HL-60 (cell line): ENCODE data around the gene BEND6.

Experiments used
- DNase-seq, 2 experiments: peaks; one replicate each; pipeline ENCODE4 v3.0.0-alpha.2; 2010 to 2020; ENCODE audit warnings: low read depth in 1 of 2, low spot score in 1 of 2
- H3K27ac ChIP-seq: fragments of 250-450 bp; sonication (Bioruptor Pico); replicated peaks from 2 replicates; pipeline ENCODE4 v1.5.1; 2020; ENCODE audit warnings: mild to moderate bottlenecking, moderate library complexity
- H3K27me3 ChIP-seq: fragments of 250-450 bp; sonication (Bioruptor Pico); 2 replicates; pipeline ENCODE4 v1.5.1; 2021; ENCODE audit warnings: mild to moderate bottlenecking, moderate library complexity; ENCODE audit not compliant: insufficient read depth, poor library complexity, severe bottlenecking
- H3K4me3 ChIP-seq: replicated peaks from 2 replicates; pipeline ENCODE4 v1.5.1; 2011; ENCODE audit warnings: mild to moderate bottlenecking, control low read depth, low read length; ENCODE audit not compliant: insufficient read depth
- CTCF ChIP-seq: IDR thresholded peaks from one replicate; pipeline ENCODE4 v1.5.1; 2011; ENCODE audit warnings: low read length, control low read depth, inconsistent platforms; ENCODE audit not compliant: insufficient read depth
- GABPA ChIP-seq: IDR thresholded peaks from 2 replicates; pipeline ENCODE4 v1.6.1; 2012; ENCODE audit warnings: low read depth
- POLR2AphosphoS5 ChIP-seq: IDR thresholded peaks from 2 replicates; pipeline ENCODE4 v1.6.1; 2012; ENCODE audit warnings: low read depth
- REST ChIP-seq: IDR thresholded peaks from 2 replicates; pipeline ENCODE4 v1.6.1; 2012; ENCODE audit warnings: low read depth; ENCODE audit not compliant: insufficient replicate concordance
- SPI1 ChIP-seq: IDR thresholded peaks from 2 replicates; pipeline ENCODE4 v1.6.1; 2012; ENCODE audit warnings: low read depth, mild to moderate bottlenecking, borderline replicate concordance

BEND6 gene

GRCh38 chr6:57075092-57075491 is 120.2 kb downstream of the BEND6 start:
- no peak overlapping the region for H3K27ac ChIP-seq
- H3K27me3 ChIP-seq, result no peaks in the 10 kb centered on the region
- TF ChIP-seq SPI1, result no peak
- no peak for TF ChIP-seq CTCF
- no peak for TF ChIP-seq GABPA
- no peak for TF ChIP-seq REST
- TF ChIP-seq POLR2AphosphoS5, result no peak
- no peak for DNase-seq
- H3K4me3 ChIP-seq, result no peak overlapping the region
